HTR-8/SVneo (cell line): ENCODE results near the gene MRPL3.
A peak's percentile ranks its signal among the peaks of the same experiment; 100 is the strongest.

Experiments used
- DNase-seq: peaks from one replicate; pipeline ENCODE4 v3.0.0; 2011; ENCODE audit warnings: low spot score, mixed read lengths; ENCODE audit not compliant: insufficient read length
- FAIRE-seq: peaks from 2 replicates; lab custom pipeline; 2011; peaks lifted over from hg19 to GRCh38; lab: Jason Lieb, UNC

The MRPL3 gene

DNA sequence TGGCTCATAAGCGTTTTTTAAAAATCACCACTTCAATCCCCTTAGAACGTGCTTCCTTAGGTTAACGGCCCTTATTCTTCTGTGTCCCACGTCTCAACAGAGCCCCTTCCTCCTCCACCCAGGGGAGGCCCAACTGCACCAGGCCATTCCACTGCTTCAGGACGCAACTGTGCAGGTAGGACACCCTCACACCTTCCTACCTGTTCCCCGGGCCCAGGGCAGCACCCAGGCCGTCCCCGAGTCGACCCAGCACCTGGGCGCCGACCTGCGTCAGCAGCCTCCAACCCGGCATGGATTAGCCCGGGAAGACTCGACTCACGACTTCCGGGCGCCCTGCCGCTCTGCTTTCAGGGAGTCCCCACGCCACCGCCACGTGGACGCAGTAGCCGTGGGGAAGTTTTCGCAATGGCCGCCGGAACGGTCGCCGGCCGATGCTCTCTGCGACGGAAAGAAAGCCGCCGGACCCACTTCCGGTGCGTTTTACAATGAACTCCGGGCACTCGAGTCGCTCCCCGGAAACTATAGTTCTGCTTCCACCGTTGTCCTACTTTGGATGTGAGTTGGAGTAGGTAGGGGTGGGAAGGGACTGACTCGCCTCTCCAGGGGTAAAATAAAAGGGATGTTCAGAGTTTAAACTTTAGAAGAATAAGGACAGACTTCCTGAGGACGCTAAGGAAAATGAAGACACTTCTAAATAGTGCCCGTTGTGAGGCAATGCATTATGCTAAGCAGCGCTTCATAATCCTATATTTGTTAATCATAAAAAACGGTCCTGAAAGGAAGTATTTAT, at the start of gene MRPL3:
MRPL3 (minus strand) TSS at position 442 of the 790 bp plus-strand sequence; CDS start at position 292, 150 bp downstream.
- DNase-seq = peak; percentile 70
- no peak for FAIRE-seq

- no peak for FAIRE-seq
- no peak for DNase-seq
These were observed 49.0 kb upstream of the MRPL3 start for GRCh38 chr3:131551761-131552160.

- DNase-seq (no peak), FAIRE-seq (no peak)
These were observed 48.0 kb upstream of the MRPL3 start for GRCh38 chr3:131550562-131551465.

DNA sequence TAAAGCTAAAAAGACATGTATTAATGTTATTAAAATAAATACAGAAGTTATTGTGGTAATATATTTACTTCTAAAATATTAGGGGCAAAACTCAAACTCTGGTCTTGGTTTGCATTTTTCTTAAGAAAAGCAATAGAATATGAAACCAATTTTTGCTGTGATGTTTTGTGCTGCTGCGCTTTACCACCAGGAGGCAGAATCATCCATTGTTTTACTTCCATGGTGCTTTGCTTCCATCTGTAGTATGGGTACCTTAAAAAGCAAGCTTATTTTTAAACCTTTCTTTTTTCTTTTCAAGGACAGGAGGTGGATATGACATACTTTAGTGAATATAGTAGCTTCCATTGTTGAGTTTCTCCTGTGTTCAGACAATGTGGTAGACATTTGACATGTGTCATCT, 46.6 kb upstream of the MRPL3 start:
- FAIRE-seq (no peak), DNase-seq (no peak)

GRCh38 chr3:131547585-131547984, 44.8 kb upstream of the MRPL3 start:
- FAIRE-seq (no peak), DNase-seq (no peak)

GRCh38 chr3:131546441-131546840, 43.7 kb upstream of the MRPL3 start:
- FAIRE-seq (no peak), DNase-seq (no peak)

GRCh38 chr3:131544557-131544956, 41.8 kb upstream of the MRPL3 start:
- FAIRE-seq (no peak), DNase-seq (no peak)

GRCh38 chr3:131543714-131544113, 40.9 kb upstream of the MRPL3 start:
- no peak for FAIRE-seq
- DNase-seq = no peak

- DNase-seq (no peak), FAIRE-seq (no peak)
These were observed 38.5 kb upstream of the MRPL3 start for GRCh38 chr3:131541288-131541687.

- FAIRE-seq (no peak), DNase-seq (no peak)
These were observed 38.0 kb upstream of the MRPL3 start for GRCh38 chr3:131540821-131541220.

- FAIRE-seq (no peak), DNase-seq (no peak)
These were observed 37.4 kb upstream of the MRPL3 start for GRCh38 chr3:131540143-131540542.

GRCh38 chr3:131538968-131539367, 36.2 kb upstream of the MRPL3 start:
- DNase-seq (no peak), FAIRE-seq (no peak)

DNA sequence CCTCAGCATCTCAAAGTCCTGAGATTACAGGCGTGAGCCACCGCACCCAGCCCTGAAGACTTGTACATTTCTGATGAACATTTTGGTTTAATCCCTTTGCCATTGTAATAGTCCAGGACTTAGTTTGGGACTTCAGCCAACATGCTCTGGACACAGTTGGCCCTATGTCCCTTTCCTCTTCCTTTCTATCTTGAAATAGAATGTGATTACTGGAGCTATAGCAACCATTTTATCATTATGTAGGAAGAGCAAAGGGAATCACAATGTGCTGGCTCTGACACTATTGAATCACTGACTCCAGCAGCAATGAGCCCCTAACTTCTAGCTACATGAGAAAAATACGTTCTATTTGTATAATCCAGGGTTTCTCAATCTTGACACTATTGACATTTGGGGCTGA, 34.8 kb upstream of the MRPL3 start:
- no peak for DNase-seq
- FAIRE-seq = no peak

GRCh38 chr3:131535596-131535995, 32.8 kb upstream of the MRPL3 start:
- no peak for DNase-seq

DNA sequence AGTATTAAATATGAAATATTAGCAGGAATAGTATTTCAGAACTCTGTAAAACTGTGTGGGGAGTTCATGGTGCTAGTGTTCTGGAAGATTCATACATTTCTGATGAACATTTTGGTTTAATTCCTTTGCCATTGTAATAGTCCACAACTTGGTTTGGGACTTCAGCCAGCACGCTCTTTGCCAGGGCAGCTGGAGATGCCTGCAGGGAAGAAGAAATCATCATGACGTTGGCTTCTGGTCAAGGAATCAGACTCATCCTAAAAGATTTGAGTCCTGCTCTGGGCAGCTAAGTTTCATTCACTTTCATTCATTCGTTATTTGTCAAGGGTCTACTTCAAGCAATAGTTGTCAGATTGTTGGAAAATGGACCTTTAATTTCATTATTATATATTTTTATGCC, 32.4 kb upstream of the MRPL3 start:
- FAIRE-seq = no peak
- DNase-seq = no peak

More at GRCh38 chr3:131535596-131535995, 32.8 kb upstream of the MRPL3 start:
- FAIRE-seq = no peak

- DNase-seq (no peak), FAIRE-seq (no peak)
These were observed 29.9 kb upstream of the MRPL3 start for GRCh38 chr3:131532645-131533044.

- FAIRE-seq = no peak
- no peak for DNase-seq
These were observed 28.1 kb upstream of the MRPL3 start for GRCh38 chr3:131530843-131531242.

DNA sequence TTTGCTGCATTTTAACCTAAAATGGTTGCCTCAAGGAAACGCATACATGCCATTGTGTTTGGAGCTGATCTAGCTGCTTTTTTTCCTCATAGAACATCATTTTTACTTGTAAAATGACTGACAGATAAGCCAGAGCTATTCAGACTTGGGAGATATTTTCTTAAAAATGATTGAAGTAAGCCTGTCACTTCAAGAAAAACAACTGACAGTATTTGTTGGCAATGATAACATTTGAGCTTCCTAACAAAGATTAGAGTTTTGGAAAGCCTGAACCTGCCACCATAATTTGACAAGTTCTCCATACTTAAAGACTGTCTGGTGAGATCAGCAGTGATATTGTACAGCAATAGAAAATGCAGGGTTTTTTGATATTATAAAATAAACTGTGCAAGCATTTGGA, 27.6 kb upstream of the MRPL3 start:
- no peak for FAIRE-seq
- DNase-seq = no peak

- FAIRE-seq (no peak), DNase-seq (no peak)
These were observed 24.1 kb upstream of the MRPL3 start for GRCh38 chr3:131526801-131527347.

DNA sequence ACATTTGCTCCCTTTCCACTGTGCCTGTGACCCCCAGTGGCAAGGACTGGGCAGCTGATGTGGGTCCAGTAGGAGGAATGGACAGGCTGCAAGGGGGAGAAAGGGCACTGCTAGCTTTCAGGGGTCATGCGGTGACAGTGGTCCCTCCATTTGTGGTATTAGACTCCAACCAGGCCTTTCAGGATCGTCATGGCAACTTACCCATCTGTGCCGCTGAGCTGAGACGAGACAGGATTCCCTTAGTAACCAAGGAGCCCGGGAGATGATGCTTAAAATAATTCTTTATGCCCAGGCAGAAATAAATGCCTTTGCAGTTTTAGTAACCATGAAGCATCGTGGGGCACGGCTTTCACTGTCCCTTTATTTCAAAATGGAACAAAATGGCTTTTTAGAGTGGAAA, 15.9 kb upstream of the MRPL3 start:
- no peak for DNase-seq

DNA sequence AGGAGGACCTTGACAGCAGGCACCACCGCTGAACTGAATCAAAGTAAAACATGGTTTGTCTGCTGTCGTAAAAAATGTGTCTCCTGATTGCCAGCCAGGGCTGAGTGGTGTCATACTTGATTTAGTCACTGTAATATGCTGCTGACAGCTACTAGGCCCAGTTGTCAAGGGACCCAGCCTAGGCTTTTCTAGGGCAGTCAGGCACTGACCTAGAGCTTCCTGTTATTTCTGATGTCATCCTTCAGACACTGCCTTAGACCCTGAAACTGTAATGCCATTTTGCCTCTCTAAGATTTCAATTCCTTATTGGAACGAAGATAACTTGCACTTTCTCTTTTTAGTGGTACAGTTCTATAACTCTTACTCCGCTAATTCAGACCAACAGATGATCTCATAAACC, 2.6 kb upstream of the MRPL3 start:
- DNase-seq (no peak), FAIRE-seq (no peak)

More for the DNA sequence above, 15.9 kb upstream of the MRPL3 start:
- FAIRE-seq = no peak
